ENCODE data around the gene ABCC2.

DNA sequence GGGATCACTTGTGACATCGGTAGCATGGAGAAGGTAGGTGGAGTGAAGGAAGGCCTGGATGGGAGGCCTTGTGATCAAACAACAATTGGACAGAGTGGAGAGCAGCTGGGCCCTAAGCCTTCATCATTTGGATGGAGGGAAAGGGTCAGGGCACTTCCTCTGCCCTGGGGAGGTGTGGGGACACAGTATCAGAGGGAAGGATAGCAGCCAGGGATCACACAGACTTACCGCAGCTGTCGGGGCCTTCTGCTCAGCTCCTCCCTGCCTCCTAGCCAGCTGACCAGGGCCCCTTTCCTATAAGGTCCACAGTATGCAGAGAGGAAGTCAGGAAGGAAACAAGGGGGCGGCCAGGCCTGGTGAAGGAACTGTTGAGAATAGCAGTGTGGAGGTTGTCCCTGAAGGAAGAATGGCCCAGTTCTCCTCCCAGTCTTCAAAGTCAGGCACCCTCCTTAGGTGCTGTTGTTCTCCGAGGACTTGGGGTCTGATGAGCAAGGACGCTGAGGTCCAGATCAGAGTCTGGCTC, 62.1 kb downstream of the ABCC2 start:
- TF ChIP-seq EZH2 (IDR thresholded peaks at IDR 0.05; ENCODE audit: insufficient read depth, poor library complexity, severe bottlenecking) (no peak), EZH2phosphoT487 (IDR thresholded peaks at IDR 0.05; ENCODE audit: insufficient read depth, low read depth) (no peak)
